Transverse colon (tissue), 4 donors: Measurements from ENCODE around the gene ZNF804B. TPM values are rescaled to one million over a fixed set of nuclear protein-coding genes. Genes with fewer than 3 reads are reported as not detected.

Source experiments
- DNase-seq: peaks from one replicate; pipeline ENCODE4 v3.0.0-alpha.2; 2019
- H3K27ac ChIP-seq, 4 donors: fragments of 200-600 bp; sonication (generic); 2 replicates each; pipeline ENCODE4 v1.5.1; 2016 to 2018; ENCODE audit warnings: inconsistent platforms in 4 of 4
- H3K27me3 ChIP-seq: fragments of 200-600 bp; sonication (generic); 2 replicates; pipeline ENCODE4 v1.5.1; 2017; ENCODE audit warnings: inconsistent platforms
- H3K36me3 ChIP-seq, 4 donors: fragments of 200-600 bp; sonication (generic); 2 replicates each; pipeline ENCODE4 v1.5.1; 2017 to 2019; ENCODE audit warnings: inconsistent platforms in 4 of 4
- H3K4me1 ChIP-seq, 4 donors: fragments of 200-600 bp; sonication (generic); 2 replicates each; pipeline ENCODE4 v1.5.1; 2017 to 2020; ENCODE audit warnings: inconsistent platforms in 4 of 4
- H3K4me3 ChIP-seq, 4 donors: fragments of 200-600 bp; sonication (generic); 1 replicate in 1 of 4; 2 replicates in 3 of 4; pipeline versions ENCODE4 v1.5.1 to v1.6.1; 2017 to 2019; ENCODE audit warnings: inconsistent platforms in 4 of 4
- H3K9me3 ChIP-seq, 2 donors: fragments of 200-600 bp; sonication (generic); 2 replicates each; pipeline ENCODE4 v1.5.1; 2017 to 2019; ENCODE audit warnings: inconsistent platforms in 2 of 2
- CTCF ChIP-seq, 5 experiments: fragments of 200-600 bp in 3 of 5; fragments of 450-650 bp in 2 of 5; sonication (generic) in 3 of 5; IDR thresholded peaks; 1 replicate in 2 of 5; 2 replicates in 3 of 5; pipeline ENCODE4 v1.5.1; 2016 to 2017; ENCODE audit warnings: antibody characterized with exemption in 5 of 5, inconsistent platforms in 3 of 5, mild to moderate bottlenecking in 2 of 5, moderate library complexity in 1 of 5
- EP300 ChIP-seq: sonication (generic); formaldehyde crosslinking; IDR thresholded peaks from one replicate; pipeline ENCODE4 v1.6.1; 2017; ENCODE audit warnings: antibody characterized with exemption, low read depth
- POLR2A ChIP-seq: fragments of 450-650 bp; IDR thresholded peaks from one replicate; pipeline ENCODE4 v1.6.1; 2016; ENCODE audit warnings: antibody characterized with exemption, mild to moderate bottlenecking, moderate library complexity
- POLR2AphosphoS5 ChIP-seq, 3 donors: sonication (generic); formaldehyde crosslinking; IDR thresholded peaks; one replicate each; pipeline ENCODE4 v1.6.1; 2016; ENCODE audit warnings: antibody characterized with exemption in 3 of 3
- WGBS, 2 donors: methylation state at CpG; one replicate each; pipeline ENCODE4 v1.1.5; 2018; ENCODE audit warnings: low coverage in 1 of 2; 5-methylcytosine and 5-hydroxymethylcytosine counted together
- in situ Hi-C, 4 donors: fragments of 200-750 bp; cut with MboI; loops; one replicate each; pipeline versions ENCODE4 v1.15.0 to v1.15.1; 2017; ENCODE audit warnings: low sequenced_read_pairs in 3 of 4, low pct_ligation_motif_present in 1 of 4, low pct_unique_long_range_greater_than_20kb in 1 of 4
- intact Hi-C: fragments of 100-400 bp; cut with DNase I; formaldehyde crosslinking; loops from one replicate; pipeline ENCODE4 v1.15.1; 2023; ENCODE audit warnings: low total_unique reads
- total RNA-seq, 4 donors: library from RNA; depleted of rRNA; stranded (reverse); fragments of >200 nt; gene quantifications; one replicate each; pipeline ENCODE4 v1.1.0, GENCODE V29; 2016

Gene ZNF804B
- total RNA-seq, 4 donors from 2014 or later = not detected

DNA sequence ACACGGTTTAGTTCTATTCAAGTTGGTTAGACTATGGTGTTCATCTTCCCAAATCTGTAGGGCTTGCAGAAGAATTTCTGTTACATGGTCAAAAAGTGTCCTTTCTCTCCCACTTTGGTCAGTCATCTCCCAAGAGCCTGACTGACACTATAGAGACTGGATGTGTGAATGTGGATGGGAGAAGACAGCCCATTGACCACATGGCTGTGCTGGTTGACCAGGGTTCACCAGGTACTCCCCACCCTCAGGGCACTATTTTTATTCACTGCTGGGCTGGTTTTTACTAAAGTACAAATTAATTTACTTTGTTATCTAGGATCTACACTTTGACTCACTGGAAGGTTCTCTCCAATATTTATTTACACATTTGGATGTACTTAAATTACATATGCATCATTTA, 2.3 kb downstream of the ZNF804B start:
- WGBS, 2 donors = 33 to 74% methylated on average over 1 of the region's 1 CpG
- no peaks in the 10 kb centered on the region for H3K9me3 ChIP-seq
- DNase-seq = no peak
- H3K27me3 ChIP-seq = peaks cover 65% of the 10 kb centered on the region
- H3K36me3 ChIP-seq = peaks cover 0 to 1% (median 0%) of the 10 kb centered on the region in 4 donors
- H3K4me1 ChIP-seq = peaks cover 0 to 17% (median 10%) of the 10 kb centered on the region in 4 donors
- no peak overlapping the region for H3K27ac ChIP-seq
- no peak for TF ChIP-seq CTCF (IDR thresholded peaks at IDR 0.05)
- intact Hi-C loops (no loop called here), in situ Hi-C loops (no loop called here)
- no peak overlapping the region for H3K4me3 ChIP-seq

DNA sequence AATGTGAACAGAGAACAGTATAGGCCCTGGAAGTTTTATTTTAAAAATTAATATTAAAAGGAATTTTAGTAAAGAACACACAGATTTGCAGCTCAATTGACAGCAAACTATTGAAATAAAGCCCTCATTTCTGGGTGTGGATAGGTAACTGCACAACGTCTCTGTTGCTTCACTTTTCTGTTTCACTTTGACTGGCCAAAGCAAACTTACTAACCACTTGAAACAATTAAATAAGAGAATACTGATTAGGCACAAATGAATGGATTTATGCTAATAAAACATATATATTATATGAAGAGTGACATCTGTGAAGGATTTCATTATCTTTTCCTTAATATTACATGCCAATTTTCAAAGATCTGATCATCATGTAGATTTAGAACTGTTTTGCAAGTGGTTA, 11.9 kb downstream of the ZNF804B start:
- H3K27me3 ChIP-seq = no peaks in the 10 kb centered on the region
- H3K4me3 ChIP-seq = no peak overlapping the region
- no peaks in the 10 kb centered on the region for H3K36me3 ChIP-seq
- 47 to 65% methylated on average over 1 of the region's 1 CpG for WGBS, 2 donors
- H3K9me3 ChIP-seq = no peaks in the 10 kb centered on the region
- H3K4me1 ChIP-seq = no peaks in the 10 kb centered on the region
- in situ Hi-C loops = no loop called here
- no peak for DNase-seq
- TF ChIP-seq EP300 = no peak
- TF ChIP-seq POLR2A = no peak
- no peak for TF ChIP-seq CTCF (IDR thresholded peaks at IDR 0.05)
- TF ChIP-seq POLR2AphosphoS5 (IDR thresholded peaks at IDR 0.05) = no peak
- no peak overlapping the region for H3K27ac ChIP-seq
- intact Hi-C loops = no loop called here

DNA sequence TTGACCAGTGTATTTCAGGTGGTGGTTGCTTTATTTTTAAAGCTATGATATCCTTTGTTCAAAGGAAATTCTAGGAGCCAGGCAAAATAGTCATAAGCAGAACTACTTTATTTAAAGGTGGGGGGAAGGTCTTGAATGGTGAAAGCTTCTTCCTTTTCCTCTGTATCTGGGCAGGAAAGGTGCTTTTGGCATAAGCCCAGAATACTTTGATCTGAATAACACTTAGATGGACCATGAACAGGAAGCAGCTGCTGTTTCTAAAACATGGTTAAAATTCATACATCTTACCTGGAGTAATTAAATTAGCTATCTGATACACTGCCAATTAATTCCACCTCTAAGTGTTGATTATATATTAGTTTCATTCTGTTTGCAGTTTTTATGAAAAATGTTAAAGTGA, 13.3 kb downstream of the ZNF804B start:
- no peak overlapping the region for H3K4me3 ChIP-seq
- H3K4me1 ChIP-seq = no peaks in the 10 kb centered on the region
- TF ChIP-seq POLR2A (no peak), EP300 (no peak), POLR2AphosphoS5 (IDR thresholded peaks at IDR 0.05) (no peak), CTCF (IDR thresholded peaks at IDR 0.05) (no peak)
- H3K27me3 ChIP-seq = no peaks in the 10 kb centered on the region
- H3K36me3 ChIP-seq = no peaks in the 10 kb centered on the region
- H3K27ac ChIP-seq = no peak overlapping the region
- intact Hi-C loops (no loop called here), in situ Hi-C loops (no loop called here)
- DNase-seq = no peak
- H3K9me3 ChIP-seq = no peaks in the 10 kb centered on the region

DNA sequence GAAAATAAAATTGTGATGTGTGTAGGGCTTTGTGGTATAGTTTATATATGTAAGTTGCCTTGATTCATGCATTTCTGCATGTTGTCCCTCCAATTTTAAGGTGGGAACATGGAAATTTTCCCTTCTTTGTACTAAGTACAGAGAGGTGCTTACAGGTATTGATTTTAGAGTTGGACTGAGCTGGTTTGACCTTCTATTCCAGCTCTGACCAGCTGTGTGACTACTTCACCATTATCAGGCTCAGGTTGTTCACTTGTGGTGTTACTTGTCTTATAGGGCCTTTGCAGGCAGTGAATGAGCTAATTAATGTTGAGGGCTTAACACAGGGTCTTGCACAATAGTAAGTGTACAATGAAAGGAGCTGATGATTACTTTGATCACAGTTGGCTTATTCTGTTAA, 16.3 kb downstream of the ZNF804B start:
- no peaks in the 10 kb centered on the region for H3K4me1 ChIP-seq
- no peak for TF ChIP-seq EP300
- TF ChIP-seq POLR2AphosphoS5 (IDR thresholded peaks at IDR 0.05) = no peak
- TF ChIP-seq POLR2A = no peak
- in situ Hi-C loops = no loop called here

DNA sequence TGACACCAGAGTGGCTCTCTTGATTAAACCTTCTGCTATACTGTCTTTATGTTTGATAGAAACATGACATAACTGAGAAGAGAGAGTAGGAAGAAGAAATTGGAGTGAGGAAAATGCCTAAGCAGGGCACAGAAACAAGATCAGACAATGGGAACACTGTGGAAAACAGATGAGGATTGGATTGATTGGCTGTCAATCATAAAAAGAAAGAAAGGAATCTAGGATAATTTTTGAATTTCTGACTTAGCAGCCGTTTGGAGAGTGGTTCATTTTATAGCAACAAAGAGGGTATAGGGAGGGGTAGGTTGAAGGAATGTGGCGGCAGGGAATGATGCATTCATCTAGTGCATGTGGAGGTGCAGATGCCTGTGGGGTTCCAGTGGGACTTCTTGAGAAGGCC, 28.3 kb downstream of the ZNF804B start:
- no peak for TF ChIP-seq CTCF (IDR thresholded peaks at IDR 0.05)
- TF ChIP-seq POLR2A = no peak
- TF ChIP-seq POLR2AphosphoS5 (IDR thresholded peaks at IDR 0.05) = no peak
- DNase-seq = no peak
- Histone ChIP-seq H3K4me3 (no peak overlapping the region), H3K27ac (no peak overlapping the region), H3K9me3 (no peaks in the 10 kb centered on the region), H3K36me3 (no peaks in the 10 kb centered on the region), H3K4me1 (no peaks in the 10 kb centered on the region), H3K27me3 (no peaks in the 10 kb centered on the region)
- intact Hi-C loops (no loop called here), in situ Hi-C loops (no loop called here)
- 48 to 73% methylated on average over 2 of the region's 2 CpGs for WGBS, 2 donors

More for the DNA sequence above, 16.3 kb downstream of the ZNF804B start:
- Histone ChIP-seq H3K27me3 (no peaks in the 10 kb centered on the region), H3K36me3 (no peaks in the 10 kb centered on the region), H3K27ac (no peak overlapping the region), H3K9me3 (no peaks in the 10 kb centered on the region), H3K4me3 (no peak overlapping the region)
- intact Hi-C loops = no loop called here
- DNase-seq = no peak
